GM12878 (cell line): ENCODE results near the gene GPC3. TPM values are rescaled to one million over a fixed set of nuclear protein-coding genes. Genes with fewer than 3 reads are reported as not detected.

Experiments used
- ATAC-seq: fragments of 200-7000 bp; cut with Tn5 transposase; 3 replicates; pipeline ENCODE4 v1.9.1; 2020; ENCODE audit warnings: mild to moderate bottlenecking, moderate library complexity
- BruUV-seq: library from RNA; stranded (reverse); fragments of 400-500 nt; replicated peaks from 2 replicates; lab custom pipeline; 2021; lab: Mats Ljungman, UMichigan
- CTCF ChIA-PET: fragments of 300-600 bp; sonication (Branson Sonifier 250); formaldehyde crosslinking; extraction: SDS; loops from one replicate; lab custom pipeline; 2021; ENCODE audit warnings: inconsistent platforms; lab: Yijun Ruan, JAX
- POLR2A ChIA-PET: fragments of 350-600 bp; formaldehyde crosslinking; extraction: SDS; loops from one replicate; lab custom pipeline; 2021; ENCODE audit warnings: inconsistent platforms; lab: Charles Lee
- RAD21 ChIA-PET: fragments of 300-600 bp; sonication (Branson Sonifier 250); formaldehyde crosslinking; loops from one replicate; lab custom pipeline; 2023; ENCODE audit warnings: antibody characterized with exemption; ENCODE audit not compliant: unreplicated experiment; lab: Charles Lee
- SMC1A ChIA-PET: fragments of 300-600 bp; sonication (Branson Sonifier 250); formaldehyde crosslinking; loops from one replicate; lab custom pipeline; 2023; ENCODE audit not compliant: unreplicated experiment, uncharacterized antibody; lab: Charles Lee
- DNase-seq: peaks from one replicate; pipeline ENCODE4 v3.0.0-alpha.2; 2011; ENCODE audit warnings: low read depth, low spot score
- FAIRE-seq: peaks from 3 replicates; lab custom pipeline; 2011; peaks lifted over from hg19 to GRCh38; lab: Jason Lieb, UNC
- H2AFZ ChIP-seq: 2 replicates; pipeline ENCODE4 v1.6.0; 2011; ENCODE audit warnings: low read depth, low read length, control low read depth; ENCODE audit not compliant: control insufficient read depth
- H3K27ac ChIP-seq: 2 replicates; pipeline ENCODE4 v1.5.1; 2011; ENCODE audit warnings: control low read depth; ENCODE audit not compliant: control insufficient read depth, insufficient read depth
- H3K27me3 ChIP-seq, 2 experiments: replicated peaks in 1 of 2; 2 replicates each; pipeline versions ENCODE4 v1.6.0 to v1.6.1; 2011; ENCODE audit warnings: low read length in 1 of 2; ENCODE audit not compliant: control insufficient read depth in 2 of 2, insufficient read depth in 2 of 2
- H3K36me3 ChIP-seq, 2 experiments: 2 replicates each; pipeline ENCODE4 v1.5.1; 2011; ENCODE audit warnings: low read length in 1 of 2; ENCODE audit not compliant: control insufficient read depth in 2 of 2, insufficient read depth in 2 of 2
- H3K4me1 ChIP-seq: 2 replicates; pipeline ENCODE4 v1.6.1; 2011; ENCODE audit warnings: mild to moderate bottlenecking, low read length, moderate library complexity, mixed read lengths; ENCODE audit not compliant: control insufficient read depth, insufficient read depth
- H3K4me2 ChIP-seq: 2 replicates; pipeline ENCODE4 v1.6.0; 2011; ENCODE audit warnings: control low read depth; ENCODE audit not compliant: control insufficient read depth, insufficient read depth
- H3K4me3 ChIP-seq: fragments of 200-600 bp; sonication (generic); 2 replicates; pipeline ENCODE4 v1.5.1; 2016
- H3K79me2 ChIP-seq: 2 replicates; pipeline ENCODE4 v1.6.0; 2011; ENCODE audit warnings: low read length; ENCODE audit not compliant: control insufficient read depth, insufficient read depth
- H3K9ac ChIP-seq: 2 replicates; pipeline ENCODE4 v1.8.0; 2011; ENCODE audit warnings: low read length, control low read depth, mixed read lengths; ENCODE audit not compliant: control insufficient read depth, insufficient read depth
- H3K9me3 ChIP-seq: replicated peaks from 3 replicates; pipeline ENCODE4 v1.5.1; 2011; ENCODE audit warnings: mild to moderate bottlenecking, low read length; ENCODE audit not compliant: control insufficient read depth, insufficient read depth
- H4K20me1 ChIP-seq: 2 replicates; pipeline ENCODE4 v1.6.0; 2011; ENCODE audit not compliant: control insufficient read depth, insufficient read depth
- CHD4 ChIP-seq: fragments of 200-600 bp; sonication (generic); IDR thresholded peaks from 2 replicates; pipeline ENCODE4 v1.6.1; 2016; ENCODE audit warnings: mild to moderate bottlenecking
- HDAC2 ChIP-seq: fragments of 200-600 bp; sonication (generic); IDR thresholded peaks from 2 replicates; pipeline ENCODE4 v1.6.1; 2017
- IRF4 ChIP-seq: IDR thresholded peaks from 2 replicates; pipeline ENCODE4 v1.6.1; 2011; ENCODE audit warnings: low read depth, low read length
- MEF2A ChIP-seq: IDR thresholded peaks from 2 replicates; pipeline ENCODE4 v1.6.1; 2011; ENCODE audit warnings: low read depth, mild to moderate bottlenecking, low read length, moderate library complexity; ENCODE audit not compliant: insufficient read depth
- NBN ChIP-seq: fragments of 450-650 bp; IDR thresholded peaks from 2 replicates; pipeline ENCODE4 v1.6.1; 2016
- POLR2AphosphoS5 ChIP-seq: IDR thresholded peaks from 2 replicates; pipeline ENCODE4 v1.6.1; 2011; ENCODE audit warnings: mild to moderate bottlenecking, low read length, inconsistent platforms
- RB1 ChIP-seq: fragments of 450-650 bp; formaldehyde crosslinking; IDR thresholded peaks from 2 replicates; pipeline ENCODE4 v1.6.1; 2017; ENCODE audit warnings: mild to moderate bottlenecking, borderline replicate concordance
- RELA ChIP-seq: fragments of 450-650 bp; IDR thresholded peaks from 2 replicates; pipeline ENCODE4 v1.8.0; 2014; ENCODE audit warnings: borderline replicate concordance; ENCODE audit not compliant: partially characterized antibody
- SREBF2 ChIP-seq: IDR thresholded peaks from 2 replicates; pipeline ENCODE4 v1.6.1; 2012; ENCODE audit warnings: mild to moderate bottlenecking, low read length
- WGBS: methylation state at CpG from one replicate; pipeline ENCODE4 v1.1.6; 2016; ENCODE audit warnings: low lambda C conversion rate; ENCODE audit not compliant: insufficient replicate concordance, insufficient coverage; ENCODE audit errors: missing lambda C conversion rate; 5-methylcytosine and 5-hydroxymethylcytosine counted together
- in situ Hi-C: fragments of 300-500 bp; cut with MboI; formaldehyde crosslinking; loops from 9 replicates; pipeline ENCODE4 v1.14.3; 2018; ENCODE audit warnings: mixed read lengths
- intact Hi-C: fragments of 100-400 bp; cut with micrococcal nuclease; formaldehyde crosslinking; loops from one replicate; pipeline ENCODE4 v1.14.2; 2022; ENCODE audit not compliant: unreplicated experiment
- polyA plus RNA-seq, 11 experiments: library from polyadenylated mRNA; depleted of rRNA in 4 of 11; unstranded in 6 of 11; stranded (reverse) in 5 of 11; fragments of >200 nt; fragmentation: Nextera tagmentation in 4 of 11; fragmentation: Illumina TruSeq in 1 of 11; extraction: Ambion mirVana in 4 of 11; extraction: Trizol in 1 of 11; gene quantifications; 1 replicate in 1 of 11; 2 replicates in 10 of 11; pipeline versions ENCODE4 v1.2.1 to v1.2.3, GENCODE V29; 2011 to 2016; ENCODE audit warnings: inconsistent platforms in 2 of 11, missing spikeins in 2 of 11, low read depth in 1 of 11
- total RNA-seq, 4 experiments: library from RNA; depleted of rRNA in 3 of 4; stranded (reverse); fragments of >200 nt in 3 of 4; fragmentation: Illumina TruSeq in 1 of 4; extraction: Trizol in 1 of 4; gene quantifications; 2 replicates each; pipeline versions ENCODE4 v1.2.1 to v1.2.3, GENCODE V29; 2013 to 2021
- TF ChIP-seq, protein P1 (sequence below): IDR thresholded peaks from 2 replicates; pipeline ENCODE4 v1.6.1; 2011; ENCODE audit warnings: low read depth, low read length, improper control_type of control experiment, borderline replicate concordance
- TF ChIP-seq, protein P2 (sequence below): IDR thresholded peaks from 2 replicates; pipeline ENCODE4 v1.6.1; 2012; ENCODE audit warnings: mild to moderate bottlenecking, low read depth, low read length
- TF ChIP-seq, protein P3 (sequence below): fragments of 450-650 bp; conservative IDR thresholded peaks from 2 replicates; pipeline ENCODE4 v1.6.1; 2017; ENCODE audit warnings: mild to moderate bottlenecking, moderate library complexity

Gene GPC3
- total and polyA plus RNA-seq, 10 of the 15 experiments (the other 5 are each of a cell fraction or from before 2014, with no cell fraction given): 0.09 to 0.82 TPM; not detected in 8

DNA sequence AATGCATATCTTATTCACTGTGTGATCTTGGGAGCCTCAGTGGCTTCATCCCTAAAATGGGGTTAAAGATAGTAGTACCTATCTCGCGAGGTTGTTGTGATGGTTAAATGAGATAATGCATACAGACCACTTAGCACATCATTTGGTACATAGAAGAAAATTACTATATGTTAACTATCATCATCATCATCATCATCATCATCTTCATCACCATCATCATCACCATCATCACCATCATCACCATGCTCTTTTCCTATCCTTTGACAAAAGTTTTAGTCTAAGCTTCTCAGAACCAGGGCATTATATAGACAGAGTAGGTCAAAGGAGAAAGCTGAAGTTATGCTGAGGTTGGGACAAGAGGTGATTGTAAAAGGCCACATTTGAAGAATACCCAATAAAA is 145.0 kb downstream of the GPC3 start:
- intact Hi-C loops (no loop called here), in situ Hi-C loops (no loop called here)
- Histone ChIP-seq H3K27me3 (no peaks in the 10 kb centered on the region), H3K9me3 (no peaks in the 10 kb centered on the region), H3K9ac (no peak overlapping the region), H4K20me1 (no peaks in the 10 kb centered on the region), H3K4me3 (no peak overlapping the region), H3K4me2 (no peak overlapping the region), H3K4me1 (no peaks in the 10 kb centered on the region), H2AFZ (no peak overlapping the region), H3K27ac (no peak overlapping the region), H3K79me2 (no peaks in the 10 kb centered on the region), H3K36me3 (no peaks in the 10 kb centered on the region)
- ATAC-seq (no peak), FAIRE-seq (no peak), DNase-seq (no peak)
- ChIA-PET RAD21 (interaction anchor here (0.7 to 1.0 kb wide), 3 partner anchors 21 to 180 kb away, joined by 3 read pairs; no protein-coding TSS in a partner anchor), POLR2A (interaction anchor here (0.6 kb wide), 1 partner anchor 614 kb away, joined by 3 read pairs; no protein-coding TSS in a partner anchor), SMC1A (interaction anchor here (1.2 to 1.3 kb wide), 2 partner anchors 10 to 14 kb away, joined by 3 to 5 read pairs; no protein-coding TSS in a partner anchor), CTCF (interaction anchor here (0.9 to 2.5 kb wide), 9 partner anchors 12 to 81 kb away, joined by 3 to 18 read pairs (median 4); no protein-coding TSS in a partner anchor)
- BruUV-seq: no TSS peak
- 96% methylated on average over 2 of the region's 2 CpGs for WGBS
- TF ChIP-seq HDAC2 (no peak), POLR2AphosphoS5 (no peak), NBN (no peak), IRF4 (no peak), SREBF2 (no peak), RELA (no peak), CHD4 (no peak), RB1 (no peak), MEF2A (no peak)
- TF ChIP-seq, protein P1, sequence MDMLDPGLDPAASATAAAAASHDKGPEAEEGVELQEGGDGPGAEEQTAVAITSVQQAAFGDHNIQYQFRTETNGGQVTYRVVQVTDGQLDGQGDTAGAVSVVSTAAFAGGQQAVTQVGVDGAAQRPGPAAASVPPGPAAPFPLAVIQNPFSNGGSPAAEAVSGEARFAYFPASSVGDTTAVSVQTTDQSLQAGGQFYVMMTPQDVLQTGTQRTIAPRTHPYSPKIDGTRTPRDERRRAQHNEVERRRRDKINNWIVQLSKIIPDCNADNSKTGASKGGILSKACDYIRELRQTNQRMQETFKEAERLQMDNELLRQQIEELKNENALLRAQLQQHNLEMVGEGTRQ: no peak
- TF ChIP-seq, protein P2, sequence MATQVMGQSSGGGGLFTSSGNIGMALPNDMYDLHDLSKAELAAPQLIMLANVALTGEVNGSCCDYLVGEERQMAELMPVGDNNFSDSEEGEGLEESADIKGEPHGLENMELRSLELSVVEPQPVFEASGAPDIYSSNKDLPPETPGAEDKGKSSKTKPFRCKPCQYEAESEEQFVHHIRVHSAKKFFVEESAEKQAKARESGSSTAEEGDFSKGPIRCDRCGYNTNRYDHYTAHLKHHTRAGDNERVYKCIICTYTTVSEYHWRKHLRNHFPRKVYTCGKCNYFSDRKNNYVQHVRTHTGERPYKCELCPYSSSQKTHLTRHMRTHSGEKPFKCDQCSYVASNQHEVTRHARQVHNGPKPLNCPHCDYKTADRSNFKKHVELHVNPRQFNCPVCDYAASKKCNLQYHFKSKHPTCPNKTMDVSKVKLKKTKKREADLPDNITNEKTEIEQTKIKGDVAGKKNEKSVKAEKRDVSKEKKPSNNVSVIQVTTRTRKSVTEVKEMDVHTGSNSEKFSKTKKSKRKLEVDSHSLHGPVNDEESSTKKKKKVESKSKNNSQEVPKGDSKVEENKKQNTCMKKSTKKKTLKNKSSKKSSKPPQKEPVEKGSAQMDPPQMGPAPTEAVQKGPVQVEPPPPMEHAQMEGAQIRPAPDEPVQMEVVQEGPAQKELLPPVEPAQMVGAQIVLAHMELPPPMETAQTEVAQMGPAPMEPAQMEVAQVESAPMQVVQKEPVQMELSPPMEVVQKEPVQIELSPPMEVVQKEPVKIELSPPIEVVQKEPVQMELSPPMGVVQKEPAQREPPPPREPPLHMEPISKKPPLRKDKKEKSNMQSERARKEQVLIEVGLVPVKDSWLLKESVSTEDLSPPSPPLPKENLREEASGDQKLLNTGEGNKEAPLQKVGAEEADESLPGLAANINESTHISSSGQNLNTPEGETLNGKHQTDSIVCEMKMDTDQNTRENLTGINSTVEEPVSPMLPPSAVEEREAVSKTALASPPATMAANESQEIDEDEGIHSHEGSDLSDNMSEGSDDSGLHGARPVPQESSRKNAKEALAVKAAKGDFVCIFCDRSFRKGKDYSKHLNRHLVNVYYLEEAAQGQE: no peak
- TF ChIP-seq, protein P3, sequence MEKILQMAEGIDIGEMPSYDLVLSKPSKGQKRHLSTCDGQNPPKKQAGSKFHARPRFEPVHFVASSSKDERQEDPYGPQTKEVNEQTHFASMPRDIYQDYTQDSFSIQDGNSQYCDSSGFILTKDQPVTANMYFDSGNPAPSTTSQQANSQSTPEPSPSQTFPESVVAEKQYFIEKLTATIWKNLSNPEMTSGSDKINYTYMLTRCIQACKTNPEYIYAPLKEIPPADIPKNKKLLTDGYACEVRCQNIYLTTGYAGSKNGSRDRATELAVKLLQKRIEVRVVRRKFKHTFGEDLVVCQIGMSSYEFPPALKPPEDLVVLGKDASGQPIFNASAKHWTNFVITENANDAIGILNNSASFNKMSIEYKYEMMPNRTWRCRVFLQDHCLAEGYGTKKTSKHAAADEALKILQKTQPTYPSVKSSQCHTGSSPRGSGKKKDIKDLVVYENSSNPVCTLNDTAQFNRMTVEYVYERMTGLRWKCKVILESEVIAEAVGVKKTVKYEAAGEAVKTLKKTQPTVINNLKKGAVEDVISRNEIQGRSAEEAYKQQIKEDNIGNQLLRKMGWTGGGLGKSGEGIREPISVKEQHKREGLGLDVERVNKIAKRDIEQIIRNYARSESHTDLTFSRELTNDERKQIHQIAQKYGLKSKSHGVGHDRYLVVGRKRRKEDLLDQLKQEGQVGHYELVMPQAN: no peak
